ENCODE data around the gene PARP11. TPM values are rescaled to one million over a fixed set of nuclear protein-coding genes. Genes with fewer than 3 reads are reported as not detected.

The PARP11 gene
- total RNA-seq, 2 experiments from 2014 or later = 3.8 to 15.7 TPM

DNA sequence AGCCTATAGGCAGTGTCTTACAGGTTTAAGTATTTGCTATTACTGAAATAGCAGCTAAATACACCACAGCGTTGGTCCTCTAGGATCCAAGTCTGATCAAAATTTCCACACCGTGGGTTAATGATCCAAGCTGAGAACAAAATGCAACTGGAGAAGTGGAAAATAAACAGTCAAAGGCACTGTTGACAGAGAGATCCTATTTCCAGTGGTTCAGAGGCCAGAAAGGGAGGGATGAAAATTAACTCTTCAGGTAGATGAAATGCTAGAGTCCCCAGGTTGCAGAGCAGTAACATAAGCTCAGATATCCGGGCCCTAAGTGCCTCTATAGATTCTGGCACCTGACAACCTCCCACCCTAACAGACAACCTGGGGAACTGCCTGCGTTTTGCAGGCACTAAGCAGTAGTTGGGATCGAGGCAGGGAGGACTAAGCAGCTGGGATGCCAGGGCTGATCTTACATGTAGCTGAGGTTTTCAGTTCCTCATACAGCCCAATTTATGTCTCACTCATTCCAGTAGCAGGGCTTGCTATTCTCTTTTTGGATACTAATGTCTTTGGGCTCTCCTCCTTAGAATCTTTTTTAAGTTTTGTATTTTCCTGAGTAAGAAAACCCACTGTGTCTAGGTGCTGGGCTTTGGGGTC, 77.6 kb downstream of the PARP11 start:
- Histone ChIP-seq H2AFZ (ENCODE audit: low read length) (no peak overlapping the region), H3K79me2 (ENCODE audit: insufficient read depth, low read depth, low read length) (no peaks in the 10 kb centered on the region), H3K9me2 (ENCODE audit: insufficient read depth, low read length) (no peaks in the 10 kb centered on the region), H3K27ac (ENCODE audit: low read depth, low read length, poor library complexity, severe bottlenecking) (no peak overlapping the region), H3K4me1 (ENCODE audit: insufficient read depth, low read length, poor library complexity, severe bottlenecking) (no peaks in the 10 kb centered on the region), H3K36me3 (ENCODE audit: insufficient read depth, low read length) (no peaks in the 10 kb centered on the region), H3K4me2 (ENCODE audit: low read length) (no peak overlapping the region), H3K4me3 (ENCODE audit: low read depth, low read length, poor library complexity, severe bottlenecking) (no peak overlapping the region), H3K9me3 (ENCODE audit: low read length) (no peaks in the 10 kb centered on the region), H4K20me1 (ENCODE audit: insufficient read depth, low read length) (no peaks in the 10 kb centered on the region)
- TF ChIP-seq, protein P1, sequence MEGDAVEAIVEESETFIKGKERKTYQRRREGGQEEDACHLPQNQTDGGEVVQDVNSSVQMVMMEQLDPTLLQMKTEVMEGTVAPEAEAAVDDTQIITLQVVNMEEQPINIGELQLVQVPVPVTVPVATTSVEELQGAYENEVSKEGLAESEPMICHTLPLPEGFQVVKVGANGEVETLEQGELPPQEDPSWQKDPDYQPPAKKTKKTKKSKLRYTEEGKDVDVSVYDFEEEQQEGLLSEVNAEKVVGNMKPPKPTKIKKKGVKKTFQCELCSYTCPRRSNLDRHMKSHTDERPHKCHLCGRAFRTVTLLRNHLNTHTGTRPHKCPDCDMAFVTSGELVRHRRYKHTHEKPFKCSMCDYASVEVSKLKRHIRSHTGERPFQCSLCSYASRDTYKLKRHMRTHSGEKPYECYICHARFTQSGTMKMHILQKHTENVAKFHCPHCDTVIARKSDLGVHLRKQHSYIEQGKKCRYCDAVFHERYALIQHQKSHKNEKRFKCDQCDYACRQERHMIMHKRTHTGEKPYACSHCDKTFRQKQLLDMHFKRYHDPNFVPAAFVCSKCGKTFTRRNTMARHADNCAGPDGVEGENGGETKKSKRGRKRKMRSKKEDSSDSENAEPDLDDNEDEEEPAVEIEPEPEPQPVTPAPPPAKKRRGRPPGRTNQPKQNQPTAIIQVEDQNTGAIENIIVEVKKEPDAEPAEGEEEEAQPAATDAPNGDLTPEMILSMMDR (conservative IDR thresholded peaks at IDR 0.05; ENCODE audit: low read length) = no peak
- no peak for TF ChIP-seq EZH2phosphoT487 (IDR thresholded peaks at IDR 0.05; ENCODE audit: borderline replicate concordance, low read depth, low read length)
- BruUV-seq (replicated peaks) = no TSS peak
- DNase-seq (ENCODE audit: low spot score) = no peak
- POLR2A ChIA-PET = interaction anchor here (0.7 kb wide), 1 partner anchor 405 kb away, joined by 3 read pairs; no protein-coding TSS in a partner anchor
- intact Hi-C loops (cut with micrococcal nuclease; ENCODE audit: unreplicated experiment) = no loop called here
- CTCF ChIA-PET (ENCODE audit: unreplicated experiment) = no interaction called here

DNA sequence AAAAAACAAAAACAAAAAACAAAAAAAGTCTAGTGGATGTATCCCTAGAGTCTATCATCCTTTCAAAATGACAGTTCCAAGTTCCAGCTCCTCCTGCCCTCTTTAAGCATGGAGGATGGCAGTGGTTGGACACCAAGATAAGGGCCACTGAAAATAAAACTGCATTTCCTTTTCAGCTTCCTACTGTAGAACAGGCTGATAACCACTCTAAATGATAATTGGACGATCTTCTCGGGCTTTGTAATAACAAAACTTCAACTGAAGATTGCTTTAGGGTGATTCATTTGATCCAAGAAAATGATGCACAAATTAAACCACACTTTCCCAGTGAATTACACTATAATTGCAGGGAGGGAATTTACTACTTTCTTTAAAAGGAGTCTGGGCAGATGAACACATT, 78.1 kb downstream of the PARP11 start:
- BruUV-seq (replicated peaks) = no TSS peak
- Histone ChIP-seq H3K36me3 (ENCODE audit: insufficient read depth, low read length) (no peaks in the 10 kb centered on the region), H3K4me1 (ENCODE audit: insufficient read depth, low read length, poor library complexity, severe bottlenecking) (no peaks in the 10 kb centered on the region), H4K20me1 (ENCODE audit: insufficient read depth, low read length) (no peaks in the 10 kb centered on the region), H3K9me2 (ENCODE audit: insufficient read depth, low read length) (no peaks in the 10 kb centered on the region), H2AFZ (ENCODE audit: low read length) (no peak overlapping the region), H3K4me3 (ENCODE audit: low read depth, low read length, poor library complexity, severe bottlenecking) (no peak overlapping the region), H3K79me2 (ENCODE audit: insufficient read depth, low read depth, low read length) (no peaks in the 10 kb centered on the region), H3K27ac (ENCODE audit: low read depth, low read length, poor library complexity, severe bottlenecking) (no peak overlapping the region), H3K9me3 (ENCODE audit: low read length) (no peaks in the 10 kb centered on the region), H3K4me2 (ENCODE audit: low read length) (no peak overlapping the region)
- DNase-seq (ENCODE audit: low spot score) = no peak
- ChIA-PET CTCF (ENCODE audit: unreplicated experiment) (no interaction called here), POLR2A (no interaction called here)
- intact Hi-C loops (cut with micrococcal nuclease; ENCODE audit: unreplicated experiment) = no loop called here
- no peak for TF ChIP-seq EZH2phosphoT487 (IDR thresholded peaks at IDR 0.05; ENCODE audit: borderline replicate concordance, low read depth, low read length)
- TF ChIP-seq, protein P1 (conservative IDR thresholded peaks at IDR 0.05; ENCODE audit: low read length) = no peak

DNA sequence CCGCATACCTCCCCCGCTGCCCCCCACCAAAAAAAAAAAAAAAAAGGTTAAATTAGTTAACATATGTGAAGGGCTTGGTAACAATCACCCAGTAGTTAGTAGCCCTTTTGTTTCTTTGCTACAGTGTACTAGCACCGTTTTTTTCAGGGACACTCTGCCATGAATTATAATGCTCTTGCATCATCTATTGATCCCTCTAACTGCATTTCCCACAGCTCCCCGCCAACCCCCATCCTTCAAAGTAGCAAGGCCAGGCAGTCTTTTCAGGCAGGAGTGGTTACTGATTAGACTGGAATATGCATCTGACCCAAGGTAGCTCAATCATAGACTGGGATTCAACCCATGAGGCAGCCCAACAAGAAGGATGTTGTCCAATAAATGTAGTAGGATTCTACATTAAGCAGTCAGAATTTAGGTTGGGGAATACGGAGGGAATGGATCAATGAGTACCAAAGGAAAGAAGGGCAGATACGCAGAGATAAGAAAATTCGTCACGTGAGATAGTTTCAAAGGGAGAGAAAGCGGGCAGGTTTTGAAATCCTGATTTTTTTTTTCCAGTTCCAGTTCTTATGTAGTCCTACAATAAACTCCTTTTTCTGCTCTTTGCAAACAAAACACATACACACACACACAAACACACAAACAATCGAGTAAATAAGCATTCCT, 80.4 kb downstream of the PARP11 start:
- Histone ChIP-seq H3K9me3 (ENCODE audit: low read length) (no peaks in the 10 kb centered on the region), H3K79me2 (ENCODE audit: insufficient read depth, low read depth, low read length) (no peaks in the 10 kb centered on the region), H4K20me1 (ENCODE audit: insufficient read depth, low read length) (no peaks in the 10 kb centered on the region), H3K36me3 (ENCODE audit: insufficient read depth, low read length) (no peaks in the 10 kb centered on the region), H3K9me2 (ENCODE audit: insufficient read depth, low read length) (no peaks in the 10 kb centered on the region), H3K4me2 (ENCODE audit: low read length) (no peak overlapping the region), H3K27ac (ENCODE audit: low read depth, low read length, poor library complexity, severe bottlenecking) (no peak overlapping the region), H2AFZ (ENCODE audit: low read length) (no peak overlapping the region), H3K4me1 (ENCODE audit: insufficient read depth, low read length, poor library complexity, severe bottlenecking) (no peaks in the 10 kb centered on the region), H3K4me3 (ENCODE audit: low read depth, low read length, poor library complexity, severe bottlenecking) (no peak overlapping the region)
- BruUV-seq (replicated peaks) = no TSS peak
- CTCF ChIA-PET (ENCODE audit: unreplicated experiment) = no interaction called here
- intact Hi-C loops (cut with micrococcal nuclease; ENCODE audit: unreplicated experiment) = no loop called here
- POLR2A ChIA-PET = no interaction called here
- DNase-seq (ENCODE audit: low spot score) = no peak
- no peak for TF ChIP-seq EZH2phosphoT487 (IDR thresholded peaks at IDR 0.05; ENCODE audit: borderline replicate concordance, low read depth, low read length)
- TF ChIP-seq, protein P1 (conservative IDR thresholded peaks at IDR 0.05; ENCODE audit: low read length) = no peak
